Measurements from ENCODE around the gene SDK1. TPM values are rescaled to one million over a fixed set of nuclear protein-coding genes. Genes with fewer than 3 reads are reported as not detected.

Gene SDK1
- total RNA-seq, 1 donor from 2014 or later: 37.6 TPM

- H3K4me1 Mint-ChIP-seq (ENCODE audit: low read depth): no peaks in the 10 kb centered on the region
- DNase-seq (ENCODE audit: low spot score, unreplicated experiment): no peak
- H3K36me3 Mint-ChIP-seq (ENCODE audit: insufficient read depth): peaks cover 12% of the 10 kb centered on the region
- no peak for TF ChIP-seq CTCF (IDR thresholded peaks at IDR 0.05; ENCODE audit: unreplicated experiment)
- H3K27me3 Mint-ChIP-seq: no peaks in the 10 kb centered on the region
- no peak overlapping the region for H3K4me3 Mint-ChIP-seq (ENCODE audit: low read depth)
- no peaks in the 10 kb centered on the region for H3K9me3 Mint-ChIP-seq (ENCODE audit: low read depth)
- H3K27ac Mint-ChIP-seq: no peak overlapping the region
Measured at GRCh38 chr7:4109481-4110110, 808.5 kb downstream of the SDK1 start.

- Mint-ChIP-seq H3K27me3 (no peaks in the 10 kb centered on the region), H3K27ac (no peak overlapping the region)
- no peak for DNase-seq (ENCODE audit: low spot score, unreplicated experiment)
Measured at GRCh38 chr7:4110438-4110837, 809.4 kb downstream of the SDK1 start.

GRCh38 chr7:4111166-4111565 is 810.1 kb downstream of the SDK1 start:
- no peak overlapping the region for H3K4me3 Mint-ChIP-seq (ENCODE audit: low read depth)
- DNase-seq (ENCODE audit: low spot score, unreplicated experiment): no peak
- no peaks in the 10 kb centered on the region for H3K9me3 Mint-ChIP-seq (ENCODE audit: low read depth)
- H3K36me3 Mint-ChIP-seq (ENCODE audit: insufficient read depth): peaks cover 17% of the 10 kb centered on the region
- TF ChIP-seq CTCF (IDR thresholded peaks at IDR 0.05; ENCODE audit: unreplicated experiment): no peak
- H3K27ac Mint-ChIP-seq: no peak overlapping the region
- H3K27me3 Mint-ChIP-seq: no peaks in the 10 kb centered on the region
- H3K4me1 Mint-ChIP-seq (ENCODE audit: low read depth): no peaks in the 10 kb centered on the region

More at GRCh38 chr7:4110438-4110837, 809.4 kb downstream of the SDK1 start:
- peaks cover 17% of the 10 kb centered on the region for H3K36me3 Mint-ChIP-seq (ENCODE audit: insufficient read depth)
- no peak for TF ChIP-seq CTCF (IDR thresholded peaks at IDR 0.05; ENCODE audit: unreplicated experiment)
- H3K4me1 Mint-ChIP-seq (ENCODE audit: low read depth): no peaks in the 10 kb centered on the region
- H3K9me3 Mint-ChIP-seq (ENCODE audit: low read depth): no peaks in the 10 kb centered on the region
- no peak overlapping the region for H3K4me3 Mint-ChIP-seq (ENCODE audit: low read depth)

GRCh38 chr7:4113271-4113670 is 812.2 kb downstream of the SDK1 start:
- H3K9me3 Mint-ChIP-seq (ENCODE audit: low read depth): peaks cover 3% of the 10 kb centered on the region
- no peak for TF ChIP-seq CTCF (IDR thresholded peaks at IDR 0.05; ENCODE audit: unreplicated experiment)
- H3K36me3 Mint-ChIP-seq (ENCODE audit: insufficient read depth): peaks cover 25% of the 10 kb centered on the region
- no peak overlapping the region for H3K4me3 Mint-ChIP-seq (ENCODE audit: low read depth)
- no peaks in the 10 kb centered on the region for H3K27me3 Mint-ChIP-seq
- DNase-seq (ENCODE audit: low spot score, unreplicated experiment): no peak
- H3K4me1 Mint-ChIP-seq (ENCODE audit: low read depth): no peaks in the 10 kb centered on the region
- no peak overlapping the region for H3K27ac Mint-ChIP-seq

- no peak overlapping the region for H3K27ac Mint-ChIP-seq
- H3K27me3 Mint-ChIP-seq: no peaks in the 10 kb centered on the region
- no peak for TF ChIP-seq CTCF (IDR thresholded peaks at IDR 0.05; ENCODE audit: unreplicated experiment)
- H3K9me3 Mint-ChIP-seq (ENCODE audit: low read depth): peaks cover 6% of the 10 kb centered on the region
- no peaks in the 10 kb centered on the region for H3K4me1 Mint-ChIP-seq (ENCODE audit: low read depth)
- H3K4me3 Mint-ChIP-seq (ENCODE audit: low read depth): no peak overlapping the region
- DNase-seq (ENCODE audit: low spot score, unreplicated experiment): no peak
- H3K36me3 Mint-ChIP-seq (ENCODE audit: insufficient read depth): peaks cover 31% of the 10 kb centered on the region
Measured at GRCh38 chr7:4113976-4114375, 812.9 kb downstream of the SDK1 start.
